Progenitor cell of endocrine pancreas (in vitro differentiated cells): ENCODE measurements around the gene GSG1L2. TPM values are rescaled to one million over a fixed set of nuclear protein-coding genes. Genes with fewer than 3 reads are reported as not detected.

ENCODE experiments used
- DNase-seq: peaks from one replicate; pipeline ENCODE4 v3.0.0; 2021; ENCODE audit warnings: low spot score; ENCODE audit not compliant: unreplicated experiment
- H3K27ac Mint-ChIP-seq: 2 replicates; pipeline ENCODE4 v1.8.0; 2021; ENCODE audit warnings: mild to moderate bottlenecking, moderate library complexity, mixed read lengths
- H3K27me3 Mint-ChIP-seq: 2 replicates; pipeline ENCODE4 v1.8.0; 2021; ENCODE audit warnings: mixed read lengths
- H3K36me3 Mint-ChIP-seq: 2 replicates; pipeline ENCODE4 v1.8.0; 2022; ENCODE audit warnings: mixed read lengths; ENCODE audit not compliant: insufficient read depth
- H3K4me1 Mint-ChIP-seq: 2 replicates; pipeline ENCODE4 v1.8.0; 2021; ENCODE audit warnings: low read depth, mixed read lengths
- H3K4me3 Mint-ChIP-seq: 2 replicates; pipeline ENCODE4 v1.8.0; 2021; ENCODE audit warnings: low read depth, mild to moderate bottlenecking, moderate library complexity, mixed read lengths
- H3K9me3 Mint-ChIP-seq: 2 replicates; pipeline ENCODE4 v1.8.0; 2021; ENCODE audit warnings: low read depth, mixed read lengths
- CTCF ChIP-seq: fragments of 200-600 bp; sonication (generic); IDR thresholded peaks from one replicate; pipeline ENCODE4 v1.5.0; 2021; ENCODE audit warnings: antibody characterized with exemption, mild to moderate bottlenecking; ENCODE audit not compliant: unreplicated experiment
- total RNA-seq: library from RNA; stranded (reverse); gene quantifications from 2 replicates; pipeline ENCODE4 v1.2.1, GENCODE V29; 2021

Gene GSG1L2
- total RNA-seq, 1 donor from 2014 or later = not detected

GRCh38 chr17:9860851-9861250 lies 39.0 kb upstream of the GSG1L2 start:
- Mint-ChIP-seq H3K27me3 (peaks cover 4% of the 10 kb centered on the region), H3K4me1 (no peaks in the 10 kb centered on the region), H3K36me3 (no peaks in the 10 kb centered on the region), H3K27ac (no peak overlapping the region), H3K9me3 (peaks cover 15% of the 10 kb centered on the region), H3K4me3 (no peak overlapping the region)
- no peak for DNase-seq
- TF ChIP-seq CTCF = no peak

- no peak for TF ChIP-seq CTCF
- Mint-ChIP-seq H3K4me1 (no peaks in the 10 kb centered on the region), H3K27ac (no peak overlapping the region), H3K9me3 (peaks cover 11% of the 10 kb centered on the region), H3K4me3 (no peak overlapping the region), H3K27me3 (no peaks in the 10 kb centered on the region), H3K36me3 (no peaks in the 10 kb centered on the region)
- no peak for DNase-seq
These were observed 37.9 kb upstream of the GSG1L2 start for GRCh38 chr17:9859781-9860180.

GRCh38 chr17:9855036-9855435 lies 33.2 kb upstream of the GSG1L2 start:
- H3K36me3 Mint-ChIP-seq = no peaks in the 10 kb centered on the region
- no peaks in the 10 kb centered on the region for H3K4me1 Mint-ChIP-seq
- H3K27me3 Mint-ChIP-seq = no peaks in the 10 kb centered on the region
- no peak overlapping the region for H3K4me3 Mint-ChIP-seq
- H3K9me3 Mint-ChIP-seq = peaks cover 11% of the 10 kb centered on the region
- no peak for DNase-seq
- TF ChIP-seq CTCF = no peak
- no peak overlapping the region for H3K27ac Mint-ChIP-seq

- DNase-seq = no peak
- no peak for TF ChIP-seq CTCF
- H3K4me3 Mint-ChIP-seq = no peak overlapping the region
- peaks cover 11% of the 10 kb centered on the region for H3K9me3 Mint-ChIP-seq
- no peaks in the 10 kb centered on the region for H3K36me3 Mint-ChIP-seq
- no peak overlapping the region for H3K27ac Mint-ChIP-seq
- no peaks in the 10 kb centered on the region for H3K27me3 Mint-ChIP-seq
- no peaks in the 10 kb centered on the region for H3K4me1 Mint-ChIP-seq
These were observed 32.4 kb upstream of the GSG1L2 start for GRCh38 chr17:9854255-9854654.

GRCh38 chr17:9850151-9850550 lies 28.3 kb upstream of the GSG1L2 start:
- Mint-ChIP-seq H3K27me3 (no peaks in the 10 kb centered on the region), H3K4me1 (no peaks in the 10 kb centered on the region), H3K27ac (no peak overlapping the region), H3K4me3 (no peak overlapping the region), H3K9me3 (peaks cover 3% of the 10 kb centered on the region), H3K36me3 (no peaks in the 10 kb centered on the region)
- no peak for DNase-seq
- no peak for TF ChIP-seq CTCF
